HTERT RPE-1 (cell line): ENCODE results near the gene MRPS25.

ENCODE experiments used
- in situ Hi-C: fragments of 300-500 bp; cut with MboI; formaldehyde crosslinking; loops from 4 replicates; pipeline ENCODE4 v1.14.3; 2020; ENCODE audit warnings: low sequenced_read_pairs

Gene MRPS25

DNA sequence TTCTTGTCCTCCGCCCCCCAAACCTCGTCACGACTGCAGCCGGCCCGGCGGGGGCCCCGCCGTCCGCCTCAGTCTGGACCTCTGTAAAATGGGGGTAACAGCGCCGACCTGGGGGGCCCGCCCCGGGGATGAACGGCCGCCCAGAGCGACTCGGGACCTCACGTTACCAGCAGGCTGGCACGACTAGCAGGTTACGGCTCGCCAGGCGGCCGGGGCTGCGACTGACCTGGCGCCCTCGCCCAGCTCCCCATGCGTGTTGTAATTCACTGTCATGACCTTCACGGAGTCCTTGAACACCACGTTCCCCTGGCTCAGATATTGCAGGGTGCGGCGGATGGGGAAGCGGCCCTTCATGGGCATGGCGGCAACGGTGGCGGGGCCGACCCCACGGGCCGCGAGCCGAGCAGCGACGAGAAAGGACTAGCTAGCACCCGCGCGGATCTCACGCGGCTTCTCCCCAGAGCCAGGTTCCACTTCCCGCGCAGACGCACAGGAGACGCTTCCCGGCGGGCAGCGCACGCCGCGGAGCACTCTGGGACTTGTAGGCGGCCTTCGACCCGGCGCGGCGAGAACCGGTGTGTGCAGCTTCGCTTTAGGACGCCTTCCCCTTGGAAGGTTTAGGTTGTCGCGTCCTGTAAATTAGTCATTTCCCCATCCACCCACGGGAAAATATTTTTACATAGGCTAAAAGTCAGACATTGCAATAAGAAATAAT is at the start of gene MRPS25:
TSS of gene MRPS25 (minus strand) at position 481 of the 715 bp plus-strand sequence. CDS start at position 360, 121 bp downstream.
- in situ Hi-C loops: no loop called here

DNA sequence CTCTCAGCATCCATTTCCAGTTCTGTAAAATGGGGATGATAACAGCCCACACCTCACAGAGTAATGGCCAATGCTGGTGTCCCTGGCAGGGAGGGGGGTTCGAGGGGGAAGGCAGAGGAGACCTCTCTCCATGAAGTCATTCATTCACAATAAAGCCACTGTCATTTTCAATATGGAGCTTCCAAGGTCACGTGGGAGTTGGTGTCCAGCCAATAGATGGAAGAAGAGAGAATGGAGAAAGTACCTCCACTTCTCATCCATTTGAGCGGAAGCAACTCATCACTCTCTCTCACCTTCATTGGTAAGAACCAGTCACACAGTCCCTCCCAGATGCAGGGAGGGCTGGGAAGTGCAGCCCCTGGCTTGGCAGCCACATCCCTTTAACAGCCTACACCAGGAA is 48.8 kb upstream of the MRPS25 start:
- in situ Hi-C loops: no loop called here

DNA sequence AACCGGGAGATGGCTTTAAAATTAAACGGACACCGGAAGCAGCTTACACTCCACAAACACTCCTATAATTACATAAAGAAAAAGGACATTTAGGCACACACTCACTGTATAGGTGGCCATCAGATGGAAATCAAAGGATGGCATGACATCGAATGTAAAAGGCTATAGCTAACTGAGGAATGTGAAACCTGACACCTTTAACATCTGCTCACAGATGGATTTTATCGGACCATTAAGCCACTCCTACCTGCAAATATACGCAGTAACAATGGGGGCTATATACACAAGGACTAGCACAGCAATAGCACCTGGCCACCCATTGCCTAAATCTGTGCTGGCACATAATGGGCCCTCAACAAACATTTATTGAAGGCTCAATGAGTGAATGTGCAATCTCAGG is 48.4 kb upstream of the MRPS25 start:
- in situ Hi-C loops: no loop called here

DNA sequence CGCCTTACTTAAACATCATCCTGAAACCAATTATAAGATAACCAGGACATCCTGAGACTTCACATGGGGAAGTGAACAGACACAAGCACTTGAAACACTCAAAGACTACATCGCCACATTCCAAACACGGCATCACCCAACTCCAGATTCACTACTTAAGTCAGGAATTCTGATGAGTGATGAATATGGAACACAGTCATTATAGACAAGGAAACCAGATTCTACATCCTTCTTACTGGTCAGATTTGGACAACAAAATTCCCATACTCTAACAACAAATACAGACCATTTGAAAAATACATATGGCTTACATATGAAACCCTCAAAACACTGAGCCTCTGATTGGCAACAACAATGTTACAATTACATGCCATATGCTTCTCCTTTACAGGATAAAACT is 46.9 kb upstream of the MRPS25 start:
- in situ Hi-C loops: no loop called here

DNA sequence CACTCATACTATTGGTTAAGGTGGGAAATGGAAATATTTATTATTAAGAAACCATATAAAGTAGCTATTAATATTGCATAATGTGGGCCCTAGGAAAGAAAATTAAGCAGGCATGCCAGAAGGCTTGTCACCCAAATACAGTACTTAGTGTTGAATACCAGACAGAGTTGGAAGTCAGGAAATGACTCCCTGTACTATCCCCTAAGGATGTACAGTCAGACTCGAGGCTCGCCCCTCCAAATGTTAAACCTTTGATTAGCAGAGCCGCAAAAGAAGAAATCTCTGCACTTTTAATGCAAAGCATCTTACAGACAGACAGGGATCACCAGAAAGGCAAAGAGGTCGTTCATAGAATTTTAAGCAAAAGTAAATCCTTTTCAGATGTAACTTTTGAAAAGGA is 45.1 kb upstream of the MRPS25 start:
- in situ Hi-C loops: no loop called here

DNA sequence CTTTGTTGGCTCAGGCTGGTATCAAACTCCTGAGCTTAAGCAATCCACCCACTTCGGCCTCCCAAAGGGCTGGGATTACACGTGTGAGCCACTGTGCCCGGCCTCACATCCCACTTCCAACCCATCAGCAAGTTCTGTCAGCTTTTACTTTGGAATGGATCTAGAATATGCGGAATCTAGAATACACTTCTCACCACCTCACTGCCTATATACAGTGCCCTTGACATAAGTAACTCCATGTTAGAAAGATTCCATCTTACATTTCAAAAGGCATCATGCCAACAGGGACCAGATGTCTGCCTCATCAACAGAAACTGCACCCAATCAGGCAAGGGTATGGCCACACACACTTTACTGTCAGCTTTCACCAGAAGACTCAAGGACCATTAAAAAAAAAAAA is 43.8 kb upstream of the MRPS25 start:
- in situ Hi-C loops: no loop called here

DNA sequence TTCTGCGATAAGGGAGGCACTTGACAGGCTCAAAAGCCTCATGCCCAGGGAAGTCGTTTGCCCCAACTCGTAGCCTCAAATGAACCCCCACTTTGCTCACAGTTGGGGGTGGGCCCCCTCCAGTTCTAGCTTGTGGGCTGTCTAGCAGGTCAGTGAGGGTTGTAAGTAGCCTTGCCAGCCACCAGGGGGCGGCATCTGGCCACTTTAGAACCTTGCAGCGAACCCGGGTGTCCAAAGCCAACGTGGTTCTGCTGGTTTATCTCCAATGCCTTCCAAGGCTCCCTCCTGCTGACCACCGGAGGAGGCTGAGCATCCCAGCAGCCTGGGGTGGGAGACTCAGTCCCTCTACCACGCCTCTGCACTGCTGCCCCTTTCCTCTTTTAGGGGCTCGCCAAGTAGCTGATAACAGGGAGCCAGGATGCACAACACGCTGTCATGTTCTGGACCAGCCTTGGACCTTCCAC is 43.0 kb upstream of the MRPS25 start:
- in situ Hi-C loops: no loop called here

DNA sequence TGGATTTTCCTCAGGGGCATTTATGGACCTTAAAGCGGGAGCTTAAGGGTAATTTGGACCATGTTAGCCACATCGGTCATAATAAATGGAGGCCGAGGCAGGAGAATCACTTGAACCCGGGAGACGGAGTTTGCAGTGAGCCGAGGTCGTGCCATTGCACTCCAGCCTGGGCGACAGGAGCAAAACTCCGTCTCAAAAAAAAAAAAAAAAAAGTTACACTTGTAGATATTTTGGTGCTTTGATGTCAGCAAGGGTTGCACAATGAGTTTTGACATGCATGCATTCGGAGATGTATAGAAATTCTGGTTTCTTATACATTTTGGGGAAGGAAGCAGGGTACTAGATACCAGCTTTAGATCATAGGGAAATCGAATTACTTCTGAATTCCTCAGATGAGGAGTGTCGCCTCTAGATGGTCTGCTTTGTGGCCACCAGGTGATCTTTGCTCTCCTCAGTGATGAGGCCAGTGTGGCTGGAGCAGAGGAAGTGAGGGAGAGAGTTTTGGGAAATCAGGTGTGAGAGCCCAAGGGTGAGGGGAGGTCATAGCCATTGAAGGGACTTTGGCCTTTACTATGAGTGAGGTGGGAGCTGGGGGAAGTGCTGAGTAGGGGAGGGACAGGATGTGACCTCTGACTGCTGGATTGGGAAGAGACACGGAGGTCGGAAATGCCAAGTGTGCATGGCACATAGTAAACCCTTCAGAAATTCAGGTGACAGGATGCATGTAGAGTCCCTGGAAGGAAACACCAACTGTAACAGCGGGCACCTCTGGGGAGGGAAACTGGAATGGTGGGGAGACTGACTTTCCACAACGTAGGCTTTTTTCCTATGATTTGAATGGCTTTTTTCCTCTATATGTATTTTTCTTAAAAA is 42.2 kb upstream of the MRPS25 start:
- in situ Hi-C loops: no loop called here

DNA sequence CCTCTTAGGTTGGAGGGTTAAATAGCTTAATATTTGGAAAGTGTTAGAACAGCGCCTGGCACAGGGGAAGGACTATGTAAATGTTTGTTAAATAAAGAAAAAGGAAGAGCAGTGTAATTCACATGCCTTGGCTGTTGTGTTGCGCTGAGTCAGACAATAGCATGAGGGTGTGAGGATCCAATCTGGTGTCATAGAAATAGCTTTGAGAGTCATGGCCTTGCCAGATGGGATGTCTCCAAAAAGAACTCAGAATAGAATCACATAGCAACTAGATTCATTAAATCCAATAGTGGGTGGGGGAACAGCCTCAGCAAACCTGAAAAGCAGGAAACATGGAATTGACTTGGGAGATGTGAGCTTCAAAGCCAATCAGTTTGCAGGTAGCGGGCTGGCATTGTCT is 37.7 kb upstream of the MRPS25 start:
- in situ Hi-C loops: no loop called here

DNA sequence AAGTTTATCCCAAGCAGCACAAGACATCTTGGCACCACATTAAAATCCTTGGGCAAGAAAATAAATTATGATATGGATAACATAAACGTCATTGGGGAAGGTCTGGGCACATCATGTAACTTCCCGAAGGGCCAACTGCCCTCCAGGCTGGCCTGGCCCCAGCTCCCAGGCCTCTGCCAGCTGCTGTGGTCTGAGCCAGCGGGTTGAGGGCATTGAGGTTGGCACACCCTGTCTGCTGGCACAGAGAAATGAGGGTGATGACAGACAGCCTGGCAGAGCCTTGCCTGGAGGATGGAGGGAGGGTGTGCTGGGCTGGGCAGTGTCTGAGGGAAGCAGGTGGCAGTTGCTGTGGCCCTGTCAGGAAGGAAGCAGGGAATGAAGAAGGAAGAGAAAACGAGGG is 37.1 kb upstream of the MRPS25 start:
- in situ Hi-C loops: no loop called here

DNA sequence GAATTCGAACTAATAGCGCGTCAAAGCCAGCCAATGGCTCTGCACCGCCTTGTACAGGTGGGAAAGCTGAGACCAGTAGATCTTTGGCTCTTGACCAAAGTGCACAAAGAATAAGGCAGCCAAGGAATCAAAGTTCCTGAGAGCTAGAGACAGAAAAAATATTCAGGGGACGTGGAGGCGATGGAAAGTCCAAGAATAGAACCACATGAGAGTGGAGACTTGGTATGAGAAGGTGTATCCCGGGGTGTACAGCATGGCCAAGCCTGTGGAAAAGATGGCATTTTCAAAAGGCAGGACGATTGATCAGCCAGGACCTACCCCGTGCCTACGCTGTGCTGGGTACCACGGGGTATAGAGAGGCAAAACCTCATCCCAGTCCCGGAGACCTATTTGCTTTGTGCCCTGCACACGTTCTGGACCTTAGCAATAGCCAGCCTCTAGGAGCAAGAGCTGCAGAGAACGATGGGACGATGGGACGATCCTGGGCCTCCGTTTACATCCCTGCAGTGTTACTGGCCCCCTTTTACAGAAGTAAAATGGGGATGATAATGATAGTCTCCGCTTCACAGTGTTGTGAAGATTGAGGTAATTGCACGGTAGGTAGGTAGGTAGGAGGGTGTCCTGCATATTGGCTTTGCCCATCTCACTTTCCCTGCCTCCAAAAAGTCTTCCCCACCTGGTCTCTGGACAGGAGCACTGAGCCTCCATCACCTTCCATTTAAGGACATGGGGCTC is 34.4 kb upstream of the MRPS25 start:
- in situ Hi-C loops: no loop called here

DNA sequence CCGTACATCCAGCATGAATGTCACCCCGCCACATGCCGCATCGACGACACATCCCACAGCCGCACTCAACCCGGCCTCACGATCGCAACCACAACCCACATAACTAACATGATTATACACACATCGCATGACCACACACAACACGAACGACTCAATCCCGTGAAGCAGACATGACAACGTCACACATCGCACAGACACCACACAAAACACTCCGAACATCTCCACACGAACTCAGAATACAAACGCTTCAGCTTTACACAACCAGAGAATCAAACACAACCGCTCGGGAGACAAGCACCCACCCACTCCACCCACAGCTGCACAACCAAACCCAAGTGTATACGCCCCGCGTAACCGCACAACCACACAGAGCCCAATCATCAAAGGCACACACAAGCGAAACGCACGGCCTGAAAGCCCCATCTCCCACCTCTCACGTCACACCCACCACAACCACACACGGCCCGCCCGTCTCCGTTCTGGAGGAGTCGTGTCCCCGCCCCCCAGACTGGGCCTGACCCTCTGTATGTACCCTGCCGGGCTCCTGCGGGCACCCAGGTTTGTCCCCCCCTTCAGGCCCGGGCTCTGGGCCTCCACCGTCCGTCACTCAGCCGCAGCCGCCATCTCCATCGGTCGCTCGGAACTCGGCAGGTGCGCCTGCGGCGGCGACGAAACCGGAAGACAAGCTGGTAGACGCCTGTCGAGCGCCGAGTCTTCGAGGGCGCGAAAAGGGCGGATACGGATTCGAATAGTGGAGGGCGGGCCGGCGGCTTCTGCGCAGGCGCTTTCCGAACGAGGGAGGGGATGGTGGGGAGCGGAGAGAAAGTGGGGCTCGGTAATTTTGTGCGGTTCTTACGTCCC is 33.6 kb upstream of the MRPS25 start, which contains the start of gene RBSN:
TSS of gene RBSN (minus strand) at position 646 of the 861 bp plus-strand sequence. CDS start 3,028 bp downstream, outside the sequence.
- in situ Hi-C loops: no loop called here

DNA sequence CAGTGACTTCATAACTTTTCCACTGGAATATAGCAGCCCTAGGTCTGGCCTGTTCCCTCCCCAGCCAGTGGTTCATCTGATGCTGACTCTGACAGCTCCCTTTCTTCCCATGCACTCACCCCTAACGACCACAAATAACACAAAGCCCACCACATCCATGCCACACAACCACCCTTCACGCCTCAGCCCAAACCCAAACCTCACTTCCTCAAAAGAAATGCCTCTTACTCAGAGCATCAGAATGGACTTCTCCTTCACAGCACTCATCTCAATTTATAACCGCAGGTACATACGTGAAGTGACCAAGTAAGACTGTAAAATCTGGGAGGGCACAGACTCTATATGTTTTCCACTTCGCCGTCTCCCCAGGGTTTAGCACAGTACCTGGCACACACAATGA is 32.8 kb upstream of the MRPS25 start:
- in situ Hi-C loops: no loop called here

DNA sequence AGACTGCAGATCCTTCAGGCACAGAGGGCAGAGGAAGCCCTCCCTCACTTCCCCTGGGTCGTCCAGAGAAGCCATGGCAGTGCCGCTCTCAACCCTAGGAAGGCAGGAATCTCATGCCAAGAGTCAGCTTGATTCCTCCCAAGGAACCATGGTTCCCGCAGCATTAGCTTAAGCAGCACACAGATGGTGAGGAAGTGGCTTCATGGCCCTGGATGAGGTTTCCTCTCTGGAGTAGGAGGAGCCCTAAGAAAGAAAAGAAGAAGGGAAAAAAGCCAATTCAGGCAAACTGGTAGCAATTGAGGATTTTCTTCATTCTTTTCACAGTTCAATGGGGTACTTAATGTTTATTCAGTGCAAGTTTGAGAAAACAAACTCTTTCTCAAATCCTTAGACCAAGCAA is 30.9 kb upstream of the MRPS25 start:
- in situ Hi-C loops: no loop called here

DNA sequence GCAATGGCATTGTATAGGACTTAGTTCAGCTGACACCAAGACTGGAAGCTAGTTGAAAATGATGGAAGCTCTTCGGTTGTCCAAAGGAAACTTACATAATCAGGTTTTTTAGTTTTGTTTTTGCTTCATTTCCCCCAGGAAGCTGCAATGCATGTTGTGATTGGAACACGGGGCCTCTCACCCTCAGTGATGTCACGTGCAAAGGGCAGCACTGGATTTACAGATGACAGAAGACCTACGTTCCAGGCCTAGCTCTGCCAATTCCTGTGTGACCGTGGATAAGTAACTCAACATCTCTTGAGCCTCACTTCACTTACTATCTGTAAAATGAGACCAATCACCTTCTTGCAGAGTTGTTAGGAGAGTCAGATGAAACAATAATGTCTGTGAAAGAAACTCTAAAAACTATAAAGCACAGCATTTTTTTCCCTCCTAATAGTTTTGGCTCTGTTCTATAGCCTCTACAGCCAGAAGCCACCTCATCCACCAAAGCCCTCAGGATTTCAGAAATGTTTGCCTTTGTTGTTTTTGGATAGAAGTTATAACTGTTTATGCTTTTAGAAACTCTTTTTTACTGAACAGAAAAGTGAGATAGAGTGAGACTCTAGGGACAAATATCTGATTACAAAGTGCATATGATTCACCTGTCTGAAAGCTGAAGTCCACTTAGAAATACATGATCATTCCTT is 29.2 kb upstream of the MRPS25 start:
- in situ Hi-C loops: no loop called here

DNA sequence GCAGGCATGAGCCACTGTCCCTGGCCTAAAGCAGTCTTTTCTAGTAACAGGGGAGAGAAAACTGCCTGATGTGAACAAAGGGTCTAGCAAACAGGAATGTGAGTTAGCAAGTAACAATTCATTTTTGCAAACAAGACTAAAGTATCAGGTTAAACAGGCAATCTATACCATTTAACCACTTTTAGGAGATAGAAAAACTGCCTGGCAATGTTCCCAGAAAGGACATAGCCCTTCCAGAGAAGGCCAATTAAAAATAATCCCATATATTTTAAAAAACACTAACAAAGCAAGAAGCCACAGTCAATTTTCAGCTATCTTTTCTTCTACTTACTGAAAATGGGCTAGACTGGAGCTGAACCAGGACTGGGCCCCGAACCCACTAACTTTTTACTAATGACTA is 27.6 kb upstream of the MRPS25 start:
- in situ Hi-C loops: no loop called here

DNA sequence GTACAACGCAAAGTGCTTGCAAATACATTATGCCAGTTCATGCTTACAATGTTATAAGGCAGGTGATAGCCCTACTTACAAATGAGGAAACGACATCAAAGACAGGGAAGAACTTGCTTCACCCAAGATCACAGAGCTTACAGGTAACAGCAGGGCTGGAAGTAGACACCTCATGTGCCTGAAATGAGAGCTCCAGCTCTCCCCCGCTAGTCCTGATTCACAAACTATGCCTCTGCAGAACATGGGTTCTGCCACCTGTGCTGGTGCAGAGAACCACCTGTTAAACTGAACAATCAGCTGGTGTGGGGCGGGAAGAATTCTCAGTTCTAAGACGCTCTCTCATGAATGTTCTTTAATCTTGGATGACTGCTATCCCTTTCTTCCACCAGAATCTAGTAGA is 26.5 kb upstream of the MRPS25 start:
- in situ Hi-C loops: no loop called here

DNA sequence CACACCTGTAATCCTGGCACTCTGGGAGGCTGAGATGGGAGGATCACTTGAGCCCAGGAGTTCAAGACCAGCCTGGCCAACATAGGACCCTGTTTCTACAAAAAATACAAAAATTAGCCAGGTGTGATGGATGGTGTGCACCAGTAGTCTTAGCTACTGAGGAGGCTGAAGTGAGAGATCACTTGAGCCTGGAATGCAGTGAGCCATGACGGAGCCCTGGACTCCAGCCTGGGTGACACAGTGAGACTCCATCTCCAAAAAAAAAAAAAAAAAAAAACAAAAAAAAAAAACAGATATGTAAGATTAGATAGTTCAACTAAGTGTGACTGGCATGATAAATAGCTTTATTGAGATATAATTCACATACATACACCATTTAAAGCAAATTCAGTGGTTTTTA is 24.1 kb upstream of the MRPS25 start:
- in situ Hi-C loops: no loop called here

DNA sequence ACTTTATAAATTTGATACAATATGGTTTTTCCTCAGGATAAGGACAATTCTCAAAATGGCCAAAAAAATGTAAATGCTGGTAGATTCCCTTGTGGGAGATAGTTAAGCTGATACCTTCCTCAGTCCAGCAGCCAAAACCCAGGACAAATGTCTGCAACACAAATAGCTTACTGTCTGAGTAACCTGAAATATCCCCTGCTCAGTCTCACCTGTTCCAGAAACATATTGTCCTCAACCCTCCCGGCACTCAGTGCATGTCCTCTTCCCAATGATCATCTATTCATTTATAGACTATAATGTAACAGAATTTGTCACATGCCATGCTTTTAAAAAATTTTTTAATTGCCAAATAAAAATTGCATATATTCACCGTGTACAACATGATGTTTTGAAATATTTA is 21.6 kb upstream of the MRPS25 start:
- in situ Hi-C loops: no loop called here

DNA sequence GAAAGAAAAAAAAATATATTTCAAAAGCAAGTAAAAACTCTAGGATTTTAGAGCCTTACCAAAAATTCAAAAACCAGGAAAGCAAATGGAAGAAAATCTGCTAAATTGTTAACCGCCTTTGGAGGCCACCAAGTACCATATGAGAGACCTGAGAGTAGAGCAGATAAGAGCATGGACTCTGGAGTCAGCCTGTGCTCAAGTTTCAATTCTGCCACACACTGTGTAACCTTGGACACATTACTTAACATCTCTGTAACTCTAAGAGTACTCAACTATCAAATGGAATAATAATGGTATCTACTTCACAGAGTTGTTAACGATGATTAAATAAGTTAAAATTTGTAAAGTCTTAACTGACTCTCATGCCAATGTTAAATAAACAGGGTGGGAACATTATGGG is 21.1 kb upstream of the MRPS25 start:
- in situ Hi-C loops: no loop called here
